Effector memory CD8-positive, alpha-beta T cell (primary cell): ENCODE results near the gene STIM2.
A peak's percentile ranks its signal among the peaks of the same experiment; 100 is the strongest.
"Not testable (repeated sequence)": the region's sequence is repeated elsewhere in the genome, so short reads cannot be mapped to it uniquely, and the experiment has no call there.

Source experiments
- ATAC-seq: fragments of 150-1000 bp; cut with Tn5 transposase; replicated peaks from 2 replicates; pipeline ENCODE4 v1.10.0; 2021; ENCODE audit warnings: mild to moderate bottlenecking, moderate library complexity
- DNase-seq, 3 experiments: peaks; one replicate each; pipeline ENCODE4 v3.0.0; 2021
- H3K27ac Mint-ChIP-seq, 2 donors: one replicate each; pipeline ENCODE4 v1.8.0; 2022; ENCODE audit warnings: mild to moderate bottlenecking in 2 of 2, mixed read lengths in 2 of 2, moderate library complexity in 2 of 2
- H3K27me3 Mint-ChIP-seq, 2 donors: one replicate each; pipeline ENCODE4 v1.8.0; 2022; ENCODE audit warnings: mixed read lengths in 2 of 2
- H3K36me3 Mint-ChIP-seq: one replicate; pipeline ENCODE4 v1.8.0; 2022; ENCODE audit warnings: mild to moderate bottlenecking, moderate library complexity, mixed read lengths; ENCODE audit not compliant: insufficient read depth
- H3K4me1 Mint-ChIP-seq, 2 donors: one replicate each; pipeline ENCODE4 v1.8.0; 2022; ENCODE audit warnings: low read depth in 2 of 2, mixed read lengths in 2 of 2
- H3K4me3 Mint-ChIP-seq, 2 donors: one replicate each; pipeline ENCODE4 v1.8.0; 2022; ENCODE audit warnings: mild to moderate bottlenecking in 2 of 2, mixed read lengths in 2 of 2, moderate library complexity in 2 of 2
- H3K9me3 Mint-ChIP-seq, 2 donors: one replicate each; pipeline ENCODE4 v1.8.0; 2022; ENCODE audit warnings: mixed read lengths in 2 of 2

Gene STIM2

GRCh38 chr4:26884486-26884988 is 23.9 kb downstream of the STIM2 start:
- DNase-seq: peak in 1 of 3 experiments; percentile 21
- peaks cover 23% of the 10 kb centered on the region for H3K36me3 Mint-ChIP-seq
- H3K4me1 Mint-ChIP-seq: peaks cover 39 to 50% of the 10 kb centered on the region in 2 donors
- H3K4me3 Mint-ChIP-seq: peak overlapping the region; percentile 65 to 72
- H3K27me3 Mint-ChIP-seq: no peaks in the 10 kb centered on the region
- H3K9me3 Mint-ChIP-seq: no peaks in the 10 kb centered on the region
- ATAC-seq: peak; percentile 60
- H3K27ac Mint-ChIP-seq: peak overlapping the region; percentile 76 to 94

- peak; percentile 31 to 42 (median 42) for DNase-seq
- Mint-ChIP-seq H3K4me1 (peaks cover 34 to 48% of the 10 kb centered on the region in 2 donors), H3K4me3 (peak overlapping the region; percentile 65 to 72)
Measured at GRCh38 chr4:26885912-26886274, 25.3 kb downstream of the STIM2 start.

GRCh38 chr4:26887143-26887542 is 26.5 kb downstream of the STIM2 start:
- Mint-ChIP-seq H3K4me1 (peaks cover 36 to 52% of the 10 kb centered on the region in 2 donors), H3K27ac (peak overlapping the region; percentile 76 to 94), H3K27me3 (no peaks in the 10 kb centered on the region), H3K36me3 (peaks cover 20% of the 10 kb centered on the region), H3K4me3 (peak overlapping the region; percentile 65 to 72), H3K9me3 (peaks cover 0 to 2% of the 10 kb centered on the region in 2 donors)
- ATAC-seq (peak; percentile 33), DNase-seq (no peak)

More at GRCh38 chr4:26885912-26886274, 25.3 kb downstream of the STIM2 start:
- Mint-ChIP-seq H3K27me3 (no peaks in the 10 kb centered on the region), H3K36me3 (peaks cover 20% of the 10 kb centered on the region), H3K9me3 (no peaks in the 10 kb centered on the region), H3K27ac (peak overlapping the region; percentile 76 to 94)
- ATAC-seq: peak; percentile 71

GRCh38 chr4:26887809-26888208 is 27.2 kb downstream of the STIM2 start:
- H3K36me3 Mint-ChIP-seq: peaks cover 17% of the 10 kb centered on the region
- no peak for ATAC-seq
- H3K9me3 Mint-ChIP-seq: peaks cover 0 to 2% of the 10 kb centered on the region in 2 donors
- peaks cover 36 to 52% of the 10 kb centered on the region in 2 donors for H3K4me1 Mint-ChIP-seq
- DNase-seq: no peak
- H3K4me3 Mint-ChIP-seq: no peak overlapping the region
- peak overlapping the region in 1 of 2 donors; percentile 25 for H3K27ac Mint-ChIP-seq
- H3K27me3 Mint-ChIP-seq: no peaks in the 10 kb centered on the region

- ATAC-seq: no peak
- peaks cover 0 to 2% of the 10 kb centered on the region in 2 donors for H3K9me3 Mint-ChIP-seq
- H3K27ac Mint-ChIP-seq: no peak overlapping the region
- DNase-seq: no peak
- H3K4me1 Mint-ChIP-seq: peaks cover 35 to 53% of the 10 kb centered on the region in 2 donors
- H3K27me3 Mint-ChIP-seq: no peaks in the 10 kb centered on the region
- H3K4me3 Mint-ChIP-seq: no peak overlapping the region
- H3K36me3 Mint-ChIP-seq: peaks cover 14% of the 10 kb centered on the region
Measured at GRCh38 chr4:26889356-26889755, 28.7 kb downstream of the STIM2 start.

- DNase-seq (no peak), ATAC-seq (no peak)
- H3K4me3 Mint-ChIP-seq: no peak overlapping the region
- peaks cover 0 to 2% of the 10 kb centered on the region in 2 donors for H3K9me3 Mint-ChIP-seq
- no peaks in the 10 kb centered on the region for H3K27me3 Mint-ChIP-seq
- H3K27ac Mint-ChIP-seq: peak overlapping the region in 1 of 2 donors; percentile 83
- H3K36me3 Mint-ChIP-seq: peaks cover 6% of the 10 kb centered on the region
- H3K4me1 Mint-ChIP-seq: peaks cover 32 to 51% of the 10 kb centered on the region in 2 donors
Measured at GRCh38 chr4:26891054-26891453, 30.4 kb downstream of the STIM2 start.

- DNase-seq (no peak), ATAC-seq (no peak)
- H3K27me3 Mint-ChIP-seq: no peaks in the 10 kb centered on the region
- H3K9me3 Mint-ChIP-seq: peaks cover 0 to 2% of the 10 kb centered on the region in 2 donors
- H3K27ac Mint-ChIP-seq: peak overlapping the region in 1 of 2 donors; percentile 83
- H3K36me3 Mint-ChIP-seq: peaks cover 5% of the 10 kb centered on the region
- peak overlapping the region in 1 of 2 donors; percentile 18 for H3K4me3 Mint-ChIP-seq
- H3K4me1 Mint-ChIP-seq: peaks cover 32 to 52% of the 10 kb centered on the region in 2 donors
Measured at GRCh38 chr4:26891867-26892266, 31.2 kb downstream of the STIM2 start.

GRCh38 chr4:26892480-26893150 is 32.0 kb downstream of the STIM2 start:
- DNase-seq (no peak), ATAC-seq (peak; percentile 41)
- Mint-ChIP-seq H3K4me3 (no peak overlapping the region), H3K27ac (peak overlapping the region; percentile 49 to 83), H3K27me3 (no peaks in the 10 kb centered on the region), H3K4me1 (peaks cover 31 to 52% of the 10 kb centered on the region in 2 donors), H3K9me3 (peaks cover 0 to 2% of the 10 kb centered on the region in 2 donors), H3K36me3 (no peaks in the 10 kb centered on the region)

GRCh38 chr4:26893491-26893890 is 32.9 kb downstream of the STIM2 start:
- H3K27ac Mint-ChIP-seq: peak overlapping the region; percentile 49 to 83
- peaks cover 36 to 52% of the 10 kb centered on the region in 2 donors for H3K4me1 Mint-ChIP-seq
- H3K4me3 Mint-ChIP-seq: no peak overlapping the region
- DNase-seq (no peak), ATAC-seq (no peak)
- no peaks in the 10 kb centered on the region for H3K36me3 Mint-ChIP-seq
- H3K9me3 Mint-ChIP-seq: peaks cover 0 to 2% of the 10 kb centered on the region in 2 donors
- no peaks in the 10 kb centered on the region for H3K27me3 Mint-ChIP-seq

- peaks cover 37 to 53% of the 10 kb centered on the region in 2 donors for H3K4me1 Mint-ChIP-seq
- not testable (repeated sequence) for H3K9me3 Mint-ChIP-seq, H3K36me3 Mint-ChIP-seq, H3K4me3 Mint-ChIP-seq, ATAC-seq, H3K27me3 Mint-ChIP-seq, DNase-seq
- H3K27ac Mint-ChIP-seq: peak overlapping the region; percentile 20 to 78
Measured at GRCh38 chr4:26894881-26895280, 34.2 kb downstream of the STIM2 start.

GRCh38 chr4:26896636-26897035 is 36.0 kb downstream of the STIM2 start:
- ATAC-seq: no peak
- peak overlapping the region in 1 of 2 donors; percentile 38 for H3K27ac Mint-ChIP-seq
- no peak overlapping the region for H3K4me3 Mint-ChIP-seq
- H3K4me1 Mint-ChIP-seq: peaks cover 42 to 54% of the 10 kb centered on the region in 2 donors
- no peaks in the 10 kb centered on the region for H3K27me3 Mint-ChIP-seq
- peaks cover 0 to 2% of the 10 kb centered on the region in 2 donors for H3K9me3 Mint-ChIP-seq
- no peak for DNase-seq
- H3K36me3 Mint-ChIP-seq: no peaks in the 10 kb centered on the region

GRCh38 chr4:26899991-26900390 is 39.4 kb downstream of the STIM2 start:
- Mint-ChIP-seq H3K27me3 (no peaks in the 10 kb centered on the region), H3K4me1 (peaks cover 37 to 55% of the 10 kb centered on the region in 2 donors), H3K9me3 (no peaks in the 10 kb centered on the region), H3K27ac (peak overlapping the region; percentile 38 to 55), H3K4me3 (peak overlapping the region in 1 of 2 donors; percentile 20), H3K36me3 (peaks cover 2% of the 10 kb centered on the region)
- DNase-seq (no peak), ATAC-seq (peak; percentile 49)

- Mint-ChIP-seq H3K9me3 (no peaks in the 10 kb centered on the region), H3K27ac (no peak overlapping the region), H3K36me3 (peaks cover 2% of the 10 kb centered on the region), H3K27me3 (no peaks in the 10 kb centered on the region), H3K4me1 (peaks cover 41 to 61% of the 10 kb centered on the region in 2 donors), H3K4me3 (no peak overlapping the region)
- ATAC-seq (no peak), DNase-seq (no peak)
Measured at GRCh38 chr4:26900765-26901164, 40.1 kb downstream of the STIM2 start.

- Mint-ChIP-seq H3K4me1 (peaks cover 25 to 40% of the 10 kb centered on the region in 2 donors), H3K27me3 (no peaks in the 10 kb centered on the region), H3K36me3 (peaks cover 2% of the 10 kb centered on the region), H3K27ac (peak overlapping the region; percentile 1 to 33), H3K4me3 (peak overlapping the region; percentile 2 to 28), H3K9me3 (no peaks in the 10 kb centered on the region)
- ATAC-seq (peak; percentile 90), DNase-seq (no peak)
Measured at GRCh38 chr4:26905172-26905571, 44.5 kb downstream of the STIM2 start.
